HG03571 (cell line): Measurements from ENCODE around the gene IQSEC3.
"Not testable (repeated sequence)": the region's sequence is repeated elsewhere in the genome, so short reads cannot be mapped to it uniquely, and the experiment has no call there.

Experiments used
- ATAC-seq: cut with Tn5 transposase; IDR thresholded peaks from one replicate; pipeline ENCODE4 v1.9.1; 2021; ENCODE audit not compliant: unreplicated experiment

The IQSEC3 gene

GRCh38 chr12:66428-66781 is at the start of gene IQSEC3:
Gene IQSEC3, plus strand, starts transcription at chr12:66767. Its CDS starts 116 bp downstream, at chr12:66883.
- ATAC-seq: not testable (repeated sequence)

GRCh38 chr12:17370-18340 is 48.9 kb upstream of the IQSEC3 start:
- ATAC-seq: not testable (repeated sequence)

GRCh38 chr12:18821-19567 is 47.6 kb upstream of the IQSEC3 start:
- not testable (repeated sequence) for ATAC-seq

GRCh38 chr12:19906-20305 is 46.7 kb upstream of the IQSEC3 start:
- ATAC-seq: not testable (repeated sequence)

DNA sequence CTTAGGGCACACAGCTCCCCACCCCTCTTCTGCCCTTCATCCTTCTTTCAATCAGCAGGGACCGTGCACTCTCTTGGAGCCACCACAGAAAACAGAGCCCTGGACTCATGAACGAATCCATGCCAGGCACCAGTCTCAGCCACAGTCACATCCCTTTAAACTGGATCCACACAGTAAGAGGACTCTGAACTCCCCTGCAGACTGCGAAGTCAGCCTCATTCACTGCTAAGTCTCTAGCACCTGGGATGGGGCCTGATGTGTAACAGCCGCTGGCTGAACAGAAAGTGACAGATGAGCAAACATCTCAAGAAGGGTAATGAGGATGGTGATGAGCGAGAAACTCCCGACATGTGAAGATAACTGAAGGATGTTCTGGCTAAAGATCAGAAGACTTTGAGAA is 45.8 kb upstream of the IQSEC3 start:
- no peak for ATAC-seq

DNA sequence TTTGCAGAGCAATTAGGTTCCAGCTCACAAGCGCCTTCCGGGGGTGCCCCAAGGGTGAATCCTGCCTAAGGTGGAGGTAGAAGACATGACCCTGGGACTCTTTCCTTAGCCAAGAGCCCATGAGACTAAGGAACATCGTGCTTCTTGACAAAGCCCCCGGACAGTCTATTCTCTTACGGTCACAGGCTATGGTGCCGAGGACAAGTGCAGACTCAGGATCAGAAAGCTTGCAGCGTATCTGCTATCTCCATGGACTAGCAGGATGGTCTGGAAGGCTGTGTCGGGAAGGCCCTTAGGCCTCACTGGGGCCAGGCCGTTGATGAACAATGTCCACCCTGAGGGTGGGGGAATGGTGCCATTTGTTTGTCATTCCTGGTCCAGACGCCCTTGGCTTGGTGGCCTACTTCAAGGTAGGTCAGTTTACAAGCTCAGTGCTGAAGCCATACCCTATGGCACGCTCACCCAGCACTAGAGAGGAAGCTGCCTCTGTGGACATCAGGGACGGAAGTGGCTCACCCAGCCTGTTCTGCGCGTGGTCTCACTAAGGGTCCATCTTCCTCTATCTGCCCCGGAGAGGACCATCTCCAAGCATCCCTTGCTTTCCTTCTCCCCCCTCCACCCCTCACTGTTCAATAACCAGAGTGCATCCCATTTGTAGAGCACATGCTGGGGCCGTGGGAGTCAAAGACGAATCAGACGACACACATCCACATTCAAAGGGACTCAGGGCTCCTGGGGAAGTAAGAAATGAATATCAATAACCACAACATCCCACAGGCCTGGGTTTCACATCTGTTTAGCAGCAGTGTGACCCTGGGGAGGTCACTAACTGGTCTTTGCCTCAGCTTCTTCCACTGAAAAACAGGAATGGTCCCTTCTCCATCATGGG is 45.0 kb upstream of the IQSEC3 start:
- ATAC-seq: no peak

DNA sequence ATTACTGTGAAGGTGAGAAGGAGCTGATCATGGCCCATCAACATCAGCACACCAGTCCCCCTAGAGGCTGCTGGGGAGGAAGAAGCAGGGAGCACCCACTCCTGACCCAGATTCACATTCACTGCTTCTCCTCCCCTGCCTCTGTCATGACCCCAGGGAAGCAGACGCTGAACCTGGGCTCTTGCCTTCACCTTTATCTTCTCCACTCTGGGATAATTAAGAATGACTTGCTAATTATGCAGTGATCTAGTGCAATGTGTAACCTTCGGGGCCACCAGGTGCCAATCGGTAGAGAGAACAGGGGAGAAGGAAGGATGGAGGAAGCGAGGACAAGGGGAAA is 44.4 kb upstream of the IQSEC3 start:
- ATAC-seq: no peak

DNA sequence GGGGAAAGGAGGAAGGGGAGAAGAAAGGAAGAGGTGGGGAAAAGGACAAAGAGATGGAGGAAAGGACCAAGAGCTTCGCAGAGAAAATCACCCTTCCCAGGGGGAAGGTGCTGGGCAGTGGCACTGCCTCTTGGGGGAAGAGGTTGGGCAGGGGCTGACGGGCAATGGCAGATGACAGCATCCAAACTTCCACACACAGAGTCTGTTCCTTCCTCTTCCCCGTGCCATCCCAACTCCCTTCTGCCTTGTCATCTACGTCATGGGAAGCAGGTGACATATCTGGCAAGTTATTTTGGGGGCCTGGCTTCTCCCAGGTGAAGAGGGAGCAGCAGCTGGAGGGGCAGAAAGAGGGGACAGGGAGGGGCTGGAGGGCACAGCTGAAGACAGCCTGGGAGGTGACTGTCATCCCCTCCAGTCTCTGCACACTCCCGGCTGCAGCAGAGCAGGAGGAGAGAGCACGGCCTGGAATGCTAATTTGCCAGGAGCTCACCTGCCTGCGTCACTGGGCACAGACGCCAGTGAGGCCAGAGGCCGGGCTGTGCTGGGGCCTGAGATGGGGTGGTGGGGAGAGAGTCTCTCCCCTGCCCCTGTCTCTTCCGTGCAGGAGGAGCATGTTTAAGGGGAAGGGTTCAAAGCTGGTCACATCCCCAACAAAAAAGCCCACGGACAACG is 43.9 kb upstream of the IQSEC3 start:
- ATAC-seq: no peak

- not testable (repeated sequence) for ATAC-seq
Measured at GRCh38 chr12:27904-28303, 38.7 kb upstream of the IQSEC3 start.

DNA sequence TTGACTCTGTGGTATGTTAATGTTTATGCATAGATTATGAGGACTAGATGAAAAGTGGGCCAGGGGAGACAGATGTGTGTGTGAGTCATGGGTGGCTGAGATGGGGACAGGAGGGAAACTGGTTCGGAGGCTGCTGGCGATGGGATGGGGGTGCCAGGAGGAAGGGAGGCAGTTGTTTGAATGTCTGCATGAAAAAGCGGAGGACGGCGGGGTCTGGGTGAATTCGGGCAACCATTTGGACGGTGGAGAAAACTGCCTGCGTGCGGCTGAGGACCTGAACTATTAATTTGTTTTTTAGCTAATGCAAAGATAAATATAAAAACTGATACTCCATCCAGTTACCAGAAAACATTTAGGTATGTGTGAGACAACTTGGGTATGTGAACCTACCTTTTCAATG is 27.8 kb upstream of the IQSEC3 start:
- not testable (repeated sequence) for ATAC-seq

GRCh38 chr12:39555-40265 is 26.9 kb upstream of the IQSEC3 start:
- not testable (repeated sequence) for ATAC-seq

DNA sequence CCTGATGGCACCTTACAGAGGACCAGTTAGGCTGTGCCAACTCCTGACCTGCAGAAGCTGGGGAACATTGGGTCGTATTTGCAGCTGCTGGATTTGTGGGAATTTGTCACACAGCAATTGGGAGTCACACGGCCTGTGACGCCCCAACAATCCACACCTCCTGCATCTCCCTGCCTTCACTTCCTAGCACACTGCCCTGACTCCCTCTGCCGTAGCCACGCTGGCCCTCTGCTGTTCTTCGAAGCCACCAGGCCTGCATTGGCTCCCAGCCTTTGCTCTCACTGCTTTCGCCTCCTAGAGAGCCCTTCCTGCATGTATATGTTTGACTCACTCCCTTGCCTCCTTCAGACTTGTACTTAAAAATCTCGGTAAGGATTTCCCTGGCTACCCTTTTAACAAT is 22.2 kb upstream of the IQSEC3 start:
- ATAC-seq: not testable (repeated sequence)

DNA sequence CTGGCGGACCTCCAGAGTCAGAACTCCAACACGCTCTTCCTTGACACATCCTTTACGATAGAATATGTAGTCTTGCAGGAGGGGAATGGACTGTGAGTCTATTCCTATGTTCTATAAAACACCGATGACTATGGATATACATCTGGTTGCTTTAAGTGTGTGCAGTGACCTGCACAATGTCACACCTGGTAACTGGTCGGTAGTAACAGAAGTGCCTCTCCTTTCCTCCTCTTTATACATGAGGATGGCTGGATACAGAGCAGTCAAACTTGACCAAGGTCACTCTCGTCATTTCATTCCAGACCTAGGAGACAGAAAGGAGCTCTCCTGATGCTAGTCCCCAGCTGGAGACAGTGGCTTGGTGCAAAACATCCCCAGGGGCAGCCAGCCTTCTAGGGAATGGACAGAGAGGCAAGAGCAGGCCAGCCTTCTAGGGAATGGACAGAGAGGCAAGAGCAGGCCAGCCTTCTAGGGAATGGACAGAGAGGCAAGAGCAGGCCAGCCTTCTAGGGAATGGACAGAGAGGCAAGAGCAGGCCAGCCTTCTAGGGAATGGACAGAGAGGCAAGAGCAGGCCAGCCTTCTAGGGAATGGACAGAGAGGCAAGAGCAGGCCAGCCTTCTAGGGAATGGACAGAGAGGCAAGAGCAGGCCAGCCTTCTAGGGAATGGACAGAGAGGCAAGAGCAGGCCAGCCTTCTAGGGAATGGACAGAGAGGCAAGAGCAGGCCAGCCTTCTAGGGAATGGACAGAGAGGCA is 21.2 kb upstream of the IQSEC3 start:
- not testable (repeated sequence) for ATAC-seq

DNA sequence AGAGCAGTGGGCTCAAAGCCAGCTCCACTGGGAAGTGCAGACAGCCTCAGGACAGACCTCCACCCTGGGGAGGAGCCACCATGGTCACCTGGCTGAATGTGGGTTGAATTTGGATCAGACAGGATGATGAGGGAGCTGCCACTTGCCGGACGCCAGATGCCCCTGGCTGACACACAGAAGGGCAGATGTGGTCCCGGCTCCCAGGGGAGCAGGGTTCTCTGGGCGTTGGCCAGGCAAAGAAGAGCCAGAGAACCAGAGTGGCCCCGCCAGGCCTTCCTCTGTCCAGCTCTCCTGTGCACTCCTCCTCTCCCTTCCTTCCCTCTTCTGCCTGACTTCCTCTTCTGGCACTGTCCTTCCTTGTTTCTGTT is 20.6 kb upstream of the IQSEC3 start:
- ATAC-seq: not testable (repeated sequence)

GRCh38 chr12:46542-46941 is 20.0 kb upstream of the IQSEC3 start:
- ATAC-seq: not testable (repeated sequence)

GRCh38 chr12:47699-48226 is 18.8 kb upstream of the IQSEC3 start:
- ATAC-seq: not testable (repeated sequence)

- ATAC-seq: not testable (repeated sequence)
Measured at GRCh38 chr12:49149-49548, 17.4 kb upstream of the IQSEC3 start.

DNA sequence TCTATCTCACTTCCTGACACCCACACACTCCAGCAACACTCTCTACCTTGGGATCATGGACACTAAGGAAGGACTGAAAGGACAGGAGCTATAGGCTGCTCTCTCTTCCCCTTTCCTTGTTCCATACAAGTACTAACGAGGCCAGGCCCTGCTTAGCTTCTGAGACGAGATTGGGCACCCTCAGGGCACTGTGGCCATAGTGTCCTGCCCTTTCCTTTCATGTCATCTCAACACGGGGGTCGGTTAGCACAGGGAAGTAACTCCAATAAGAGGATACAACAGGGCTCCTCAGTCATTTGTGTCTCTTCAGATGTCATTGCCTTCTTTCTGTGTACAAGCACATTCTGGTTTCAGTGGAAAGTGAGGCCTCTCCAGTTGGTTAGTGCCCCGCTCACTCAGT is 15.5 kb upstream of the IQSEC3 start:
- ATAC-seq: not testable (repeated sequence)

DNA sequence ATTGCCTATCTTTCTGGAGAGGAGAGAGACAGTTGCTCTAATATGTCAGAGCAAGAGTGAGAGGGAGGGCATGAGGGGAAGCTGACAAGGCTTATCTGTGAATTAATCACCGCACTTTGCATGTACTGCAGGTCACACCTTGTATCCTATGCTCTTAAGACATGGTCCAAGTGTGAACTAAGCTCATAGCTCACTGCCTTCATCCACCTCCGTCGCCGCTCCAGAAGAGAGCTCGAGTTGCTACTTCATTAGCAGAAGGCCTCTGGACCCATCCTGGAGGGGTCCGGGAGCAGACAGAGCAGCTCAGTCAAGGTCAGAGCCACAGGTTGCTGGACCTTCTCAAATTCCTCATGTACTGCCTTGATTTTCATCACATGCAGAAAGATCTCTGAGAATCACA is 14.6 kb upstream of the IQSEC3 start:
- not testable (repeated sequence) for ATAC-seq
